ENCODE measurements around the gene ZNF746. TPM values are rescaled to one million over a fixed set of nuclear protein-coding genes. Genes with fewer than 3 reads are reported as not detected.

ZNF746 gene
- total RNA-seq, 1 experiment from 2014 or later = 18.5 TPM

DNA sequence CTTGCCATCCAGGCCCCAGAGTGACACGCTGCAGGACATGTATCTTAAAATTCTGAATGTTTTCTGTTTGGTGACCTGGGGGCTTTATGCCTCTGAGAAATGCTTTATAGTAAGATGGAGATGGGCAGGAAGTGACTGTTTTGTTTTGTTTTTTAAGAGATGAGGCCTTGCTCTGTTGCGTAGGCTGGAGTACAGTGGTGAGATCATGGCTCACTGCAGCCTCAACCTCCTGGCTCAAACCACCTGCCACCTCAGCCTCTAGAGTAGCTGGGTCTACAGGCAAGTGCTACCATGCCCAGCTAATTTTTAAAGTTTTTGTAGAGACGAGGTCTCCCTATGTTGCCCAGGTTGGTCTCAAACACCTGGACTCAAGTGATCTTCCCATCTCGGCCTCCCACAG, 57.4 kb downstream of the ZNF746 start:
- Mint-ChIP-seq H3K9me3 (ENCODE audit: low read depth, unreplicated experiment) (no peaks in the 10 kb centered on the region), H3K27ac (ENCODE audit: unreplicated experiment) (no peak overlapping the region), H3K4me1 (ENCODE audit: low read depth, unreplicated experiment) (no peaks in the 10 kb centered on the region), H3K36me3 (ENCODE audit: insufficient read depth, unreplicated experiment) (peaks cover 20% of the 10 kb centered on the region), H3K4me3 (ENCODE audit: low read depth, unreplicated experiment) (no peak overlapping the region), H3K27me3 (ENCODE audit: unreplicated experiment) (no peaks in the 10 kb centered on the region)
- CTCF ChIA-PET = no interaction called here
- BruUV-seq (replicated peaks) = no TSS peak
- intact Hi-C loops (cut with micrococcal nuclease; ENCODE audit: unreplicated experiment) = no loop called here
- no peak for DNase-seq
- TF ChIP-seq, protein P1, sequence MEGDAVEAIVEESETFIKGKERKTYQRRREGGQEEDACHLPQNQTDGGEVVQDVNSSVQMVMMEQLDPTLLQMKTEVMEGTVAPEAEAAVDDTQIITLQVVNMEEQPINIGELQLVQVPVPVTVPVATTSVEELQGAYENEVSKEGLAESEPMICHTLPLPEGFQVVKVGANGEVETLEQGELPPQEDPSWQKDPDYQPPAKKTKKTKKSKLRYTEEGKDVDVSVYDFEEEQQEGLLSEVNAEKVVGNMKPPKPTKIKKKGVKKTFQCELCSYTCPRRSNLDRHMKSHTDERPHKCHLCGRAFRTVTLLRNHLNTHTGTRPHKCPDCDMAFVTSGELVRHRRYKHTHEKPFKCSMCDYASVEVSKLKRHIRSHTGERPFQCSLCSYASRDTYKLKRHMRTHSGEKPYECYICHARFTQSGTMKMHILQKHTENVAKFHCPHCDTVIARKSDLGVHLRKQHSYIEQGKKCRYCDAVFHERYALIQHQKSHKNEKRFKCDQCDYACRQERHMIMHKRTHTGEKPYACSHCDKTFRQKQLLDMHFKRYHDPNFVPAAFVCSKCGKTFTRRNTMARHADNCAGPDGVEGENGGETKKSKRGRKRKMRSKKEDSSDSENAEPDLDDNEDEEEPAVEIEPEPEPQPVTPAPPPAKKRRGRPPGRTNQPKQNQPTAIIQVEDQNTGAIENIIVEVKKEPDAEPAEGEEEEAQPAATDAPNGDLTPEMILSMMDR (IDR thresholded peaks at IDR 0.05; ENCODE audit: unreplicated experiment) = no peak

DNA sequence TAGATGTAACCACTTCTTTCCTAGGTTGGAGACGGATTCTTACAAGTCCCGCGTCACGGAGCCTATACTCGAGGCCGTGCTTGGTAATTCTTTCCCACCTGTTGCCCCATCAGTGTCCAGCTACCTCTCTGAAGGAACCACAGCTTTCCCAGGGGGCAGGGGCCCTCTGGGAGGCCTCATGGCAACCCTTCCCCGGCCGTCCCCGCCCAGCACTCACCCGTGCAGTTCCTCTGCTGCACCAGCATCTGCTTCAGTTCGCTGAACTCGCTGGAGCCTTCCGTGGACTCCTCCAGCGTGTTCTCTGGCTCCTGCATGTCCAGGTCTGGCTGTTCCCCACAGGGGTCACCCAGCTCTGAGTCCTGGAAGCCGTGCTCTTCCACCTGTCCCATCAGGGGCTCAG, 61.3 kb downstream of the ZNF746 start:
- BruUV-seq (replicated peaks) = no TSS peak
- Mint-ChIP-seq H3K4me3 (ENCODE audit: low read depth, unreplicated experiment) (no peak overlapping the region), H3K9me3 (ENCODE audit: low read depth, unreplicated experiment) (no peaks in the 10 kb centered on the region), H3K4me1 (ENCODE audit: low read depth, unreplicated experiment) (no peaks in the 10 kb centered on the region), H3K36me3 (ENCODE audit: insufficient read depth, unreplicated experiment) (peaks cover 8% of the 10 kb centered on the region), H3K27ac (ENCODE audit: unreplicated experiment) (no peak overlapping the region), H3K27me3 (ENCODE audit: unreplicated experiment) (no peaks in the 10 kb centered on the region)
- TF ChIP-seq, protein P1 (IDR thresholded peaks at IDR 0.05; ENCODE audit: unreplicated experiment) = no peak
- DNase-seq = no peak
- intact Hi-C loops (cut with micrococcal nuclease; ENCODE audit: unreplicated experiment) = no loop called here
- CTCF ChIA-PET = no interaction called here

DNA sequence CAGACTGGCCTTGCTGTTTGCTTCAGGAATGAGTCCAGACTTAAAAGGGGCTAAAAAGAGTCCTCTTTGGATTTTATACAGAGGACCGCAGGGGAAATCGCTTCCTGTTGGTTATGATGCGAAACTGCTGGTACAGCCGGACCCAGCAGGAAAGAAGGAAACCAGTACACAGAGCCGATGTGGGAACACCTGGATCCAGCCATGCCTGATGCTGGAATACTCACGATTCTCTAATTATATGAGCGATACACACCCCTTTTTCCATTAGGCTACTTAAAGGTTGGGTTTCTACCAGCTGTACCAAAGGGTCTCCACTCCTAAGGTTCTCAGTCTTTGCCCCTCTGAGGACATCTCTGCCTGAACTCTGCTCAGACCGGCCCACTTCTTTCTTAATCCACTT, 64.5 kb downstream of the ZNF746 start:
- no peaks in the 10 kb centered on the region for H3K9me3 Mint-ChIP-seq (ENCODE audit: low read depth, unreplicated experiment)
- TF ChIP-seq, protein P1 (IDR thresholded peaks at IDR 0.05; ENCODE audit: unreplicated experiment) = no peak
- CTCF ChIA-PET = interaction anchor here (0.6 kb wide), 1 partner anchor 185 kb away, joined by 8 read pairs; no protein-coding TSS in a partner anchor
- no peak overlapping the region for H3K4me3 Mint-ChIP-seq (ENCODE audit: low read depth, unreplicated experiment)
- no peak overlapping the region for H3K27ac Mint-ChIP-seq (ENCODE audit: unreplicated experiment)
- H3K36me3 Mint-ChIP-seq (ENCODE audit: insufficient read depth, unreplicated experiment) = peaks cover 8% of the 10 kb centered on the region
- no TSS peak for BruUV-seq (replicated peaks)
- intact Hi-C loops (cut with micrococcal nuclease; ENCODE audit: unreplicated experiment) = no loop called here
- no peak for DNase-seq
- H3K4me1 Mint-ChIP-seq (ENCODE audit: low read depth, unreplicated experiment) = no peaks in the 10 kb centered on the region
- no peaks in the 10 kb centered on the region for H3K27me3 Mint-ChIP-seq (ENCODE audit: unreplicated experiment)

DNA sequence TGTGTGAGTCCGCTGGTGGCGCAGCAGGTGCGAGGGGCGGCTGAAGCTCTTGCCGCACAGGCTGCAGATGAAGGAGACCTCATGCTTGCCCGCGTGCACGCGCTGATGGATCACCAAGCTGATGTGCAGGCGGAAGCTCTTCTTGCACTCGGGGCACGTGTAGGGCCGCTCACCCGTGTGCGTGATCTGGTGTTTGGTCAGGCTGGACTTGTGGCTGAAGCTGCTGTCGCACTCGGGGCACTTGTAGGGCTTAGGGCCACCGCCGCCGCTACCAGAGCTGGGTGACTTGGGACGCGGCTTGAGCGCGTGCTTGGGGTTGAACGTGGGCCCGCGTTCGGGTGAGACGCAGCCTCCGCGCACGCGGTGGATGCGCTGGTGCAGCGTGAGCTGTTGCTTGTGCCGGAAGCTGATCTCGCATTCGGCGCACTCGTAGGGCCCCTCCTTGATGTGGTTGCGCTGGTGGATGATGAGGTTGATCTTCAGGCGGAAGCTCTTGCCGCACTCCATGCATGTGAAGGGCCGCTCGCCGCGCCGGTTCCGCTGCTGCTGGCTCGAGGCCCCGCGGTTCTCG, 65.4 kb downstream of the ZNF746 start:
- CTCF ChIA-PET = no interaction called here
- peaks cover 8% of the 10 kb centered on the region for H3K36me3 Mint-ChIP-seq (ENCODE audit: insufficient read depth, unreplicated experiment)
- TF ChIP-seq, protein P1 (IDR thresholded peaks at IDR 0.05; ENCODE audit: unreplicated experiment) = no peak
- intact Hi-C loops (cut with micrococcal nuclease; ENCODE audit: unreplicated experiment) = no loop called here
- H3K27me3 Mint-ChIP-seq (ENCODE audit: unreplicated experiment) = no peaks in the 10 kb centered on the region
- H3K9me3 Mint-ChIP-seq (ENCODE audit: low read depth, unreplicated experiment) = no peaks in the 10 kb centered on the region
- H3K4me1 Mint-ChIP-seq (ENCODE audit: low read depth, unreplicated experiment) = no peaks in the 10 kb centered on the region
- H3K4me3 Mint-ChIP-seq (ENCODE audit: low read depth, unreplicated experiment) = no peak overlapping the region
- no peak for DNase-seq
- no TSS peak for BruUV-seq (replicated peaks)
- no peak overlapping the region for H3K27ac Mint-ChIP-seq (ENCODE audit: unreplicated experiment)

Measured in Calu3 (cell line).